AG10803 (cell line): Measurements from ENCODE around the gene CAMK1.

ENCODE experiments used
- DNase-seq: peaks from one replicate; pipeline ENCODE4 v3.0.0; 2010; ENCODE audit warnings: low read depth
- H3K4me3 ChIP-seq: 2 replicates; pipeline ENCODE4 v1.5.1; 2011; ENCODE audit warnings: mild to moderate bottlenecking, low read length, control low read depth
- TF ChIP-seq, protein P1 (sequence below): conservative IDR thresholded peaks from 2 replicates; pipeline ENCODE4 v1.5.1; 2011; ENCODE audit warnings: mild to moderate bottlenecking, low read length, control low read depth, inconsistent platforms

Gene CAMK1

DNA sequence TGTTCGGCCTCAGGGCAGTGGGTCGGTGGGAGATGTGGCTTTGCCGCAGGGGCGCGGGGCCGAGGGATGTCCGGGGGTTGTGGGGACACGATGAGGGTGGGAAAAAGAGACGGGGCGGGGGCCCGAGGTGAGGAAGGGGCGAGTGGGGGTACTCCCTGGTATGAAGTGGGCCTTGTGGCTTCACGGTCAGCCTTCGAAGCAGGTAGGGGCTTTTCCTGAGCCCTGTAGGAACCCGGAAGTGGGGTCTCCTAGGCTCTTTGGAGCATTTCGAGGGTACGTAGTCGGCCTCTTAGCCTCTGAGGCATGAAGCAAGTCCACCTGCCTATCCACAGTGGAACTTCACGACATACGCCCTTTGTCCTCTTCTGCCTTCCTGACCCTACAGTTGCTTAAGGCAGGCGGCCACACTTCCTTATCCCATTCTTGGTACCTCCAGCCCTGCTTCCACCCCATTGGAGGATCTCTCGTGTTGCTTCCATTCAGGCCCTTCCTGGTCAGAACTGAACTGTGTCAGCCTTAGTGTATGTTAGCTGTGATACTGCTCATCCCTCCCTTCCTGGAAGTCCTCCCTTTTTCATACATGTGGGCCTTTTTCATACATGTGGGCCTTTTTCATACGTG lies 23.5 kb upstream of the CAMK1 start:
- TF ChIP-seq, protein P1, sequence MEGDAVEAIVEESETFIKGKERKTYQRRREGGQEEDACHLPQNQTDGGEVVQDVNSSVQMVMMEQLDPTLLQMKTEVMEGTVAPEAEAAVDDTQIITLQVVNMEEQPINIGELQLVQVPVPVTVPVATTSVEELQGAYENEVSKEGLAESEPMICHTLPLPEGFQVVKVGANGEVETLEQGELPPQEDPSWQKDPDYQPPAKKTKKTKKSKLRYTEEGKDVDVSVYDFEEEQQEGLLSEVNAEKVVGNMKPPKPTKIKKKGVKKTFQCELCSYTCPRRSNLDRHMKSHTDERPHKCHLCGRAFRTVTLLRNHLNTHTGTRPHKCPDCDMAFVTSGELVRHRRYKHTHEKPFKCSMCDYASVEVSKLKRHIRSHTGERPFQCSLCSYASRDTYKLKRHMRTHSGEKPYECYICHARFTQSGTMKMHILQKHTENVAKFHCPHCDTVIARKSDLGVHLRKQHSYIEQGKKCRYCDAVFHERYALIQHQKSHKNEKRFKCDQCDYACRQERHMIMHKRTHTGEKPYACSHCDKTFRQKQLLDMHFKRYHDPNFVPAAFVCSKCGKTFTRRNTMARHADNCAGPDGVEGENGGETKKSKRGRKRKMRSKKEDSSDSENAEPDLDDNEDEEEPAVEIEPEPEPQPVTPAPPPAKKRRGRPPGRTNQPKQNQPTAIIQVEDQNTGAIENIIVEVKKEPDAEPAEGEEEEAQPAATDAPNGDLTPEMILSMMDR, result no peak
- peak overlapping the region; percentile 99 for H3K4me3 ChIP-seq
- DNase-seq, result peak; percentile 59

DNA sequence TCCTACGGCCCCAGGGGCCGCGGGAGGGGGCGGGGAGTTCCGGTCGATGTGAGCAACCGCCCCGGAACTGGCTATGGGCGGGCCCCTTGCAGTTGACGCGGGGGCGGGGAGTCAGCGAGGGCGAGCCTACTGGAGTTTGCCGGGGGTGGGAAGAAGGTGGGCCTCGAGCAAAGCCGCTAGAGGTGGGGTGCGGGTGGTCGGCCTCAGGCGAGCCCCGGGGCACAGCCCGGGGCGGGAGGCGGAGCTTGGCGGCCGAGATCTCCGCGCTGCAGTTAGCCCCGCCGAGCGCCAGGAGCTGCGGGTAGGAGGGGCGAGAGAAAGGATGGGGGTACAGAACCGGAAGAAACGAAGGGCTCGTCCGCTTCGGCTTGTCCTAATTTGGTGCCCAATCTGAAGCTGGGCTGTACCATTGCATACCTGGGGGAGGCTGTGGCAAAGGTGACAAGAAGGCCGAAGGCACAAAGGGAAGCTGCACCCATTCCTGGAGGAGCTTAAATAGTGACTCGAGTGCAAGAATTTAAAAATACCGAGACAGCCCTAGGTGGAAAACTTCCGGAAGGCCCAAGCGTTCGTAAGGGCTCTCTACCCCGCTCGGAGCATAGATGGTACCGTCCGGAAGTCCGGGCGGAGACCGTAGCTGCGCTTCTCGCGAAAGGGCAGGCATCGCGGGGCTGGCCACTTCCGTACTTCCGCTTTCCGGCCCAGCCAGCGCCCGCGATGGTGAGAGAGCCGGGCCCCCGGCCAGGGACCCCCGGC lies 22.8 kb upstream of the CAMK1 start, which contains the start of the genes ARPC4 and TADA3:
Gene ARPC4 (plus strand): TSS at position 678 of the 756 bp plus-strand sequence. CDS start 40 bp downstream, at position 718.
Gene TADA3 (minus strand): TSS at position 69 of the 756 bp plus-strand sequence. CDS start 1,007 bp downstream, outside the sequence.
- TF ChIP-seq, protein P1, result no peak
- peak within 1 kb of the TSS; percentile 99 for H3K4me3 ChIP-seq
- DNase-seq, result peak; percentile 96

DNA sequence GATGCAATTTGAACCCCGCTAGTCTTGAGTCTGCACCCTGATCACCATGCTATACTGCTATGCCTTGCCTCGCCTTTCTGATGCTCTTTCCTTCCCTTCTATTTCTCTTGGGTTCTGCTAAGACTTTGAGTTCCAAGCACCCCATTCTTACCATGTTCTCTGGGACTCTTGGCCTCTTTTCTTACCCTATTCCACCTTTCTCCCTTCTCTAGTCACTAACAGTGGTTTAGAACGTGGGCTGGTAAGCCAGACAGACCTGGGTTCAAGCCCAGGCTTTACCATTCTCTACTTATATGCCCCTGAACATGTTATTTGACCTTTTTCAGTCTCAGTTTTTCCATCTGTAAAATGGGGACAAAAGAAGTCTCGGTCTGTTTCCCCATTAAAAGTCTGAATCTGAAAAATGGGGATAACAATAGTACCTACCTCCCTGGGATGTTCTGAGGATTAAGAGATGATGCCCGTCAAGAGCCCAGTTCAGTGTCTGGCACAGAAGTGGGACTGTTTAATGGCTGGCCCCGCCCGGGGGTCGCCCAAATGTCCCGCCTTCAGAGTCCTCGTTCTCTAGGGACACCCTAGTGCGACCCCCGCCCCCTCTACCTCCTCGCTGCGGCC lies 22.1 kb upstream of the CAMK1 start:
- TF ChIP-seq, protein P1, result no peak
- peak overlapping the region; percentile 99 for H3K4me3 ChIP-seq
- DNase-seq, result no peak

DNA sequence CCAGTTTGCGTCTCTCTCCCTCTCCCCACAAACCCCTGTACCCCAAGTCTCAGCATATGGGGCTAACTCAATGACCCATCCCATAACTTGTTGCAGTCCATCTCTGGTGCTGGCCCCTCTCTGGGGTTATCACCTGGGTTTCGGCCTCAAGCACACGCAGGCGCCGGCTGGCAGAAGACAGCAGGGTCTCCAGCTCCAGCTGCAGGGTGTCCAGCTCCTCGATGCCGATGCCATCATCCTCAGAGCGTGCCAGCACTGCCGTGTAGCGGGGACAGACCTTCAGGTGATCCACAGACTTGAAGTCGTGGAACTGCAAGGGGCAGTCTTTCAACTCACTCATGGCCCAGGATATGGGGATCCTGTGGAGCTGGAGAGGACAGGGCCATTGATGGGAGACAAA lies 21.4 kb upstream of the CAMK1 start:
- TF ChIP-seq, protein P1, result no peak
- no peak for DNase-seq
- H3K4me3 ChIP-seq, result peak overlapping the region; percentile 99

DNA sequence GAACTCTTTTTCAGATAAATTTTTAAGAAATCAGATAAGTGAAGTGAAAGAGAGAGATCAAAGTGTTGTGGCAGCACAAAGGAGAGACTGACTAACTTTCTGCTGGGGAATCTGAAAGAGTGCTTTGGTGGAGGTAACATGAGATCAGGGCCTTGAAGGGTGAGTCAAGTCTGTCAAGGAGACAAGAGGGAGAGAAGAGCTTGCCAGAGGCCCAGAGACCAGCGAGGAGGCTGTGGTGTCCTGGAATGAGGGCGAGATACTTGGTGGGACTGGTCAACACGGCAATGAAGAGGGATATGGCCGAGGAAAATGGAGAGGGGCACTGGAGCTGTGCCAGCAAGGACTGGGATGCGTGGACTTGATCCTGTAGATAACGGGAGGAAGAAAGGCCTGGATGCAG lies 18.0 kb upstream of the CAMK1 start:
- TF ChIP-seq, protein P1, result no peak
- DNase-seq, result no peak
- no peak overlapping the region for H3K4me3 ChIP-seq

DNA sequence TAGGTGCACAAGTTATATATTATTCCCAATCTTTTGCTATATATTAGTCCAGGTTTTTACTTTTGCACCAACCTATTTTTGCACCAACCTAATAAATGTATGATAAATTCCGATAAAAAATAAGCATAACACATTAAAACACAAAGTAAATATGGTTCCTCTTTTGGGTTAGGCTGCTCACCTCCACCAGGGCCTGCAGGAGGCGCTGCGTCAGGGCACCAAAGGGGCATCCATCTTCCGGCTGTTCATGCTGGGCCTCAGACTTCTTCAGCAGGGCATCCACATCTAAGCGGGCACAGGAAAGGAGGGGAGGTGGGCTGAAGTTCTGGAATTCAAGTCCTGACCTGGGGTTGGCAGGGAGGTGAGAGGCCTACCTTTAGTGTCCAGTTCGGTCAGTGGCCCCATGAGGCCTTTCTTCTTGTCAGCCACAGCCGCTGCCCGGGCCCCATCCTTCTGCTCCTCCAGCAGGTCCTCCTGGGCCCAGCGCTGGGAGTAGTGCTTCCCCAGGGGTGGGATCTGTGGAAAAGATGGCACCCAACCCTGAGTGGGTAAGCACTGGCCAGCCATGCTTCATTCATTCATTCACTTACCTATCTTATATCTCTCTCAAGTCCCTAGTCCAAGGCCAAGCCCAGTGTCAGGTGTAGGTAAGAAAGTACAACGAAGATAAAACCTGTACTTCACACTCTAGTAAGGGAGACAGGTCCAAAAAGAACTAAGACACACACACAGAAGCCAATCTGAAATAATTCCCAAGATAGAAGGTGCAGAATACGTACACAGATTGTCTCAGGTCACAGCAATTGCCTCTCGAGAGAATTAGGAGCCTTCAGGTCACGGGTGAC lies 17.3 kb upstream of the CAMK1 start:
- TF ChIP-seq, protein P1, result peak; percentile 37
- H3K4me3 ChIP-seq, result no peak overlapping the region
- DNase-seq, result no peak
